H1 (cell line): ENCODE results near the gene RELN. TPM values are rescaled to one million over a fixed set of nuclear protein-coding genes. Genes with fewer than 3 reads are reported as not detected.

Experiments used
- BRCA1 ChIP-seq: IDR thresholded peaks from 2 replicates; pipeline ENCODE4 v1.6.1; 2012; ENCODE audit warnings: low read depth, low read length, improper control_type of control experiment
- JUN ChIP-seq: IDR thresholded peaks from 2 replicates; pipeline ENCODE4 v1.6.1; 2011; ENCODE audit warnings: low read depth, mild to moderate bottlenecking, improper control_type of control experiment, low read length
- RNF2 ChIP-seq: fragments of 200-900, 300-1000 bp; sonication (generic); IDR thresholded peaks from 2 replicates; pipeline ENCODE4 v1.7.1; 2016; ENCODE audit warnings: borderline replicate concordance, low read depth, mild to moderate bottlenecking, antibody characterized with exemption, low read length; ENCODE audit not compliant: poor library complexity, severe bottlenecking; ENCODE audit errors: missing control alignments
- SIN3A ChIP-seq, 2 experiments: IDR thresholded peaks in 1 of 2; conservative IDR thresholded peaks in 1 of 2; 2 replicates each; pipeline ENCODE4 v1.6.1; 2011 to 2012; ENCODE audit warnings: low read length in 2 of 2, improper control_type of control experiment in 1 of 2, low read depth in 1 of 2, mild to moderate bottlenecking in 1 of 2
- polyA plus RNA-seq, 7 experiments: library from polyadenylated mRNA; depleted of rRNA in 3 of 7; stranded (reverse) in 5 of 7; unstranded in 2 of 7; fragments of >200 nt in 5 of 7; fragments of 200-250 nt in 2 of 7; gene quantifications; 1 replicate in 5 of 7; 2 replicates in 1 of 7; 4 replicates in 1 of 7; pipeline versions ENCODE4 v1.2.1 to v1.2.3, GENCODE V29; 2011 to 2013; ENCODE audit warnings: missing spikeins in 2 of 7, mixed read lengths in 2 of 7
- total RNA-seq: library from RNA; stranded (reverse); fragmentation: NEBNext Ultra II Directional; extraction: Animal tissue kit (Norgen Biotek cat#: 25700); gene quantifications from 2 replicates; pipeline ENCODE4 v1.2.1, GENCODE V29; 2021
- TF ChIP-seq, protein P1 (sequence below): IDR thresholded peaks from 2 replicates; pipeline ENCODE4 v1.6.1; 2011; ENCODE audit warnings: low read depth, mild to moderate bottlenecking, low read length; ENCODE audit not compliant: insufficient read depth

The RELN gene
- total and polyA plus RNA-seq, 2 of the 8 experiments (the other 6 are each of a cell fraction or from before 2014, with no cell fraction given), result 0.03 to 0.07 TPM

DNA sequence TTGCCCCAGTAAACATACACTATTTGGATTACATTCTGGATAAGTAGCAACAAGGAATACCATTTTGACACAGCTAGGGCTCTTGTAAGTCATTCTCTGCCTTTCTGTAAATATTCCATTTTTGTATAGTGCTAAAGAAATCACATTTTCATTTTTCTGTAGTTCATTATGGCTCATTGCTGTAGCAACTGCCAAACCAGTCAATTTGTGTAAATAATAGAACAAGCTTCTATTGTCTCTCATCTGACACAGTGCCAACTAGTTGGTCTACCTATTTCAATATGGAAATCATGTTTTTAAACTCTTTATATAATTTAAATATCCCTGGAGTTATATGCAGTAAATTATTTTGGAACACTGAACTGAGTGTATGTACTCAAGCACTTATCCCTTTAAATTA is 193.7 kb downstream of the RELN start (continued):
- TF ChIP-seq BRCA1 (no peak), RNF2 (no peak), SIN3A (conservative IDR thresholded peaks at IDR 0.05 in 1 of 2, IDR thresholded peaks at IDR 0.05 in 1 of 2; ENCODE audit: low read depth in 1 of 2, low read length in 2 of 2) (no peak), JUN (no peak)
- TF ChIP-seq, protein P1, sequence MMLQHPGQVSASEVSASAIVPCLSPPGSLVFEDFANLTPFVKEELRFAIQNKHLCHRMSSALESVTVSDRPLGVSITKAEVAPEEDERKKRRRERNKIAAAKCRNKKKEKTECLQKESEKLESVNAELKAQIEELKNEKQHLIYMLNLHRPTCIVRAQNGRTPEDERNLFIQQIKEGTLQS, result no peak
